GM19372 (cell line): Measurements from ENCODE around the gene SEPTIN2.
"Not testable (repeated sequence)": the region's sequence is repeated elsewhere in the genome, so short reads cannot be mapped to it uniquely, and the experiment has no call there.

ENCODE experiments used
- ATAC-seq: cut with Tn5 transposase; IDR thresholded peaks from one replicate; pipeline ENCODE4 v1.9.1; 2021; ENCODE audit warnings: mild to moderate bottlenecking, low read depth, moderate library complexity; ENCODE audit not compliant: unreplicated experiment

Gene SEPTIN2

DNA sequence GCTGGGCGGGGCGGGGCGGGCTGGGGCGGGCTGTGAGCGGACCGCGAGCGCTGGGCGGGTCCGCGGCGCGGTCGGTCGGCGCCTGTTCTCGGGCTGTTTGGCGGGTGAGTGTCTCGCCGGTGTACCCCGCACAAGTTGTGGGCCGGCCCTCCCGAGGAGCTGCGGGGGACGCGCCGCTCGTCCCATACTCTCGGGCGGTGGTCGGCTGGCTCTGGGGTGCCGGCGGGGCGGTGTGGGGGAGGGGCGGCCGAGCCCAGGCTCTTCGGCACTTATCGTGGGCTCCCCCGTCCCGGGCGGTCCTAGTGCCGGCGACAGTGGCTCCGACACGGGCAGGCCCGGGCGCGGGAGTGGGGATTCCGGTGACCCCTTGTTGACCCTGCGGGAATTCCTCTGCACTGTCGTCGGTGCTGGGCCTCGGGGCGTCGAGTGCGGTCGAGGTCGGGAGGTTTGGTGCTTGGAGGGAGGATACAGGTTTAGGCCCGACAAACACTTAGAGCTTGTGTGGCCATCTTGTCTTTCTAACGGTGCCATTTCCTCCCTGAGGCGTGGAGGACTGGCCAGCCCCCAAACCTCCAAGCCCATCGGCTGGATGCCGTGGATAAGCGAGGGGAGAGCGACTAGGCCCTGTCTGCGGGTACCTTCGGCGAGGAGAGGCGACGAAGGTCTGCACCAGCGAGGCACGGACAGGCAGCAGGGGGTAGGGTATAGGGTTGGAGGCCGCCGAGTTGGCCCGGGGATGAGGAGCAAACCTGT lies at the start of gene SEPTIN2:
Gene SEPTIN2, plus strand, starts transcription at position 47 of the 753 bp plus-strand sequence. CDS start 8,308 bp downstream, outside the sequence.
- ATAC-seq, result peak; percentile 37

DNA sequence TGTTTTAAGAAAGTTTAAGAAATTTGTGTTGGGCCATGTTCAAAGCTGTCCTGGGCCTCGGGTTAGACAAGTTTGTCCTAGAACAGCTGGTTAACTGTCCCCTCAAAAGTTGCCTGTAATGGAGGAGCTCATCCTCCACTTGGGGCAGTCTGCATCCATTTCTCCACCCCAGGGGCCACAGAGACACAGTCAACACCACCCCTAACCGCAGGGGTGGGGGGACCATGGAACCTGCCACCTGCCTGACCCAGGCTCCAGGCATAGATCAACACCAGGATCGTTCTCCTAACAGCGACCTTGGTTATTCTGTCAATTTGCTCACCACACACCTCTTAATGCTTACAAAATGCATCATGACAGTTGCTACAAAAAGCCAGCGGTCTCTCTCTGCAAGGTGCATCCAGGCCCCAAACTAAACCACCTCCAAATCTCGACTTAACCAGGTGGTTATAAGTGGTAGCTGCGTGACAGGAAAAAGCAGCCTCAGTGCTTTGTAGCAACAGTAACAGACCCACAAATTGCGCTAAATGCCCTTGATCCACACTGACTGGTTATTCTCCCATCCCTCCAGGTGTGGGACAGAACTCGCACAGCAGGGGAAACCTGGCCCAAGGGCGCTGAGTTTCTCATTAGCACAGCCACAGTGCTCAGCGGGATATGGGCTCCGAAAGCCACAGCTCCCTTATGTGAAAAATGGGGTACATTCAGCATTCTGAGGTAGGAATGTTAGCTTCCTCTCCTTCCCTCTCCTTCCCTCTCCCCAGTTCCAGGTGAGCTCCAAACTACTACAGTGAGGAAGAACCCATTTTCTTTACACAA lies 48.3 kb upstream of the SEPTIN2 start:
- no peak for ATAC-seq

GRCh38 chr2:241268306-241268705 lies 47.4 kb upstream of the SEPTIN2 start:
- no peak for ATAC-seq

DNA sequence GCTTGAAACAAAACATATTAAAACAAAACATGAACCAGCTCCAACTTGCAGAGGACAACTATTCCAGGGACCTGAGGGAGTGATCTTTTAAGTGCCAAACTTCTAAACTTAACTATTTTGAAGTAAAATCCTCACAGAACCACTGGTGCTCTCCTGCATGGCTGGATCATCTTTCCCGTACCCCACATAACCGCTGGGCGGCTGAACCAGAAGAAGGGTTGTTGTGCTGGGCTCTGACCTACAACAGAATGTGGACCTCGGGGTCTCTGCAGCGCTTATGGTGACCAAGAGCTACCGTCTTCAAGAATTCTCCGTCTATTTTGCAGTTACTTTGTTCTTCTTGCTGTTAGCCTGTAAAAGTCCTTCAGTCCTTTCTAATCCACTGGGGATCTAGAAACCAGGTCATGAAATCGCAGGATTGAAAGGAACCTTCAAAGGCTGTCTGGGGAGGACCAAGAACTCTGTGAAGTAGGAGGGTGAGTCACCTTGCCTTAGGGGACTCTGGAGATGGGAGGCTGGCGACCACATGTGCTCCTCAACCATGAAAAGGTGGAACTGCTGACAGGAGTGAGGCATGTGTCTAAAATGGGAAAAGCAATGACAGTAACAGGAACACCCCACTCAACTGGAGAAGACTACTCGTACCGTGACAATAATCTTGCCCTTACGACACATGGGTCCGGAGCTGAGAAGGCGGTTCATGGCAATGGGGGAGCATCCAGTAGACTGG lies 46.8 kb upstream of the SEPTIN2 start:
- no peak for ATAC-seq

- no peak for ATAC-seq
Measured at GRCh38 chr2:241269707-241270520, 45.8 kb upstream of the SEPTIN2 start.

- no peak for ATAC-seq
Measured at GRCh38 chr2:241270531-241270930, 45.2 kb upstream of the SEPTIN2 start.

DNA sequence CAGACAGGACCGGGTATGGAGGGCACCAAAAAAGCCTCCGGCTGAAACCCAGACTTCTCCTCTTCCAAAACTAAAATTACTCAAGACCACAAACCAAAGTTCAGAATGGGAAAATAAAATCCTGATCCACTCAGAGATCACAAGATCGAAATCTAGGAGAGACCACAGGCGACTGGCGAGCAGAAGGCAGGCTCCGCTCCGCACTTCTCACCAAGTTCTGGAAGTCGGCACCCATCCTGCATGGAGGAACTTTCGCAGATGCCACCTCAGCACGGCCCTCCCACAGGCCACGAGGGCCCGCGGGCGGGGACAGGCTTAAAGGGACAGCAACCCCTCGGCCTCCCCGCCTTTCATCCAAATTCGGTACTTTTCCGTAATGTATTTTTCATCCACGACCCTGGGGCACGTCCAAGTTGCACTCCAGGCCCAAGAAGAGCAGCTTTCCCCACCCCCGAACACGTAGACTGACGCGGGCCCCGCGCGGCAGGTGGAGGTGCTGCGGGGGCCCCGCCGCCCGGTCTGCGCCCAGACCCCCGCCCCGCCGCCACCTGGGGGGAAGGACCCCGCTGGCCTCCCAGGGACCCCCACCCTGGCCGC lies 43.9 kb upstream of the SEPTIN2 start:
- ATAC-seq, result peak; percentile 46

- ATAC-seq, result peak; percentile 58
Measured at GRCh38 chr2:241272303-241273209, 43.2 kb upstream of the SEPTIN2 start.

DNA sequence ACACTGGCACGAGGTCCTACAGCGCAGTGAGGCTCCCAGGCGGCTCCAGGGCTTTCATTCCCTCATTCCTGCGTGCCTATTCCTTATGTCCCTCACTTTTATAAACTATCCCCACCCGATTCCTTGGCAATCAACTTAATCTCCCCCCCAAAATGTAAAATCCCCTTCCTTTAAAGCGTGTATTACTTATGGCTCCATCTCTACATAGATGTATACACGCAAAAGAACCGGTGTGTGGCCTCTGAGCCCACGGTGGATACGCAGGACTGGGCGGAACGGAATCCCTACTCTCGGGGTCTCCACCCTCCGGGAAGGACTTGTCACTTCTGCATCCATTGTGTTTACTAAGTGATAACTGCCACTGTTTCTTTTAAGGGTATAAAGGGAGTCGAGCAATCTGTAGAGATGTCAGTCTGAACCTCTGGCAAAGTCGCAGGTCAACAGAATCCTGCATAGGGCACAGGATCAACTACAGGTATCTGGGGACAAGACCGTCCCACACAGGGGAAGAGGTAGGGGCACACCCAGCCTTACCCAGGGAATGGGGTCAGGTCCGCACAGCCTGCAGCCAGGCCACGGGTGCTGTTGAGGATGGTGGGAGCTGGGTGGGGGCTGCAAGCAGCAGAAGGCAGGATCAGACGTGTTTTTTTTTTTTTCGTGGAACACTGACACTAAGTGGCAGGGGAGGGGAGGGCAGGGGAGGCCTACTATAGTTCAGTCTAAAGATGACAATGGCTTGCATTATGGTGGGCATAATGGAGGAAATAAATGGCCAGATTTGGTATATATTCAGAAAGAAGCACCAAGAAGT lies 42.3 kb upstream of the SEPTIN2 start:
- no peak for ATAC-seq

DNA sequence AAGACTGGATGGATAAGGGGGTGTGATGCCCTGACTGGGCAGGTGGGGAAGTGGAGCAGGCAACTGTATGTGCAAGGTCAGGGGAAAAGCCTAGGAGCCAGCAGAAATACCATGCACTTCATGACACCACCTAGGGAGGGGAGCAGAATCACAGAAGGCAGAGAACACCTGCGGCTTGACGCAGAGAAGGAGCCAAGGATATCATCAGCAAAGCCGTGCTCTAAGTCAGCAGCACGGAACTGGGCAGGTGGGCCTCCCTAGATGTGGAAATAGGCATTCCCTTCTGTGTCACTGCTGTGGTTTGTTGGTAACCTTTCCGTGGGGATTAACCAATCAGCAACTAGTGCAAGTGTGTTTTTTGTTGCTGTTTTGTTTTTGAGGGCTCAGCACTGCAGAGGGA lies 41.6 kb upstream of the SEPTIN2 start:
- no peak for ATAC-seq

- no peak for ATAC-seq
Measured at GRCh38 chr2:241275504-241275903, 40.2 kb upstream of the SEPTIN2 start.

DNA sequence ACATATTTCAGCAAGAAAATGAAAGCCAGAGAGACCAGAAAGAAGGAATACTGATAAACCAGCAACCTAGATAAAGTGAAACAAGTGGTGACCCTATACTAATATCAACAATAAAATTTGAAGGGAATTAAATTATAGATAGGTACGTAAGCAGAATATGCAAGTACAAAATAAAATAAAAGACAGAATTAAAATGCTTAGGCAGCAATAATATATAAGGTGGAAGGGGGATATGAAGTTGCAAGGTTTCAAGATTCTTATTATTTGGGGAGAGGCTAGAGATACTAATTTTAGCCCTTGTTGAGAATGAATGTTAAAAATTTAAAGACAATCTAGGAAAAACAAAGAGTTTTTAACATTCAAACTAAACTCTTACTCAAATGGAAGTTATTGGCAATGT lies 39.8 kb upstream of the SEPTIN2 start:
- no peak for ATAC-seq

- not testable (repeated sequence) for ATAC-seq
Measured at GRCh38 chr2:241278306-241278705, 37.4 kb upstream of the SEPTIN2 start.

- no peak for ATAC-seq
Measured at GRCh38 chr2:241279413-241279812, 36.3 kb upstream of the SEPTIN2 start.

GRCh38 chr2:241279828-241280227 lies 35.9 kb upstream of the SEPTIN2 start:
- ATAC-seq, result no peak

GRCh38 chr2:241280291-241280690 lies 35.4 kb upstream of the SEPTIN2 start:
- no peak for ATAC-seq

DNA sequence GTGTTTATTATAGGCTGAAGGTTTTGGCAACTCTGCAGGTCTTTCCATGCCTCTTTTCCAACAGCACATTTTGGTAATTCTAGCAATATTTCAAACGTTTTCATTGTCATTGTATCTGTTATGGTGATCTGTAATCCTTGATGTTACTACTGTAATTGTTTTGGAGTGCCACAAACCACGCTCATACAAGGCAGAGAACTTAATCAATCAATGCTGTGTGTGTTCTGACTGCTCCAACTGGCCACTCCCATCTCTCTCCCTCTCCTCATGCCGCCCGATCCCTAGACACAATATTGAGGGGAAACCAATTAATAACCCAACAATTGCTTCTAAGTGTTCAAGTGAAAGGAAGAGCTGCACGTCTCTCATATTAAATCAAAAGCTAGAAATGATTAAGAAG lies 33.2 kb upstream of the SEPTIN2 start:
- no peak for ATAC-seq

GRCh38 chr2:241285596-241285995 lies 30.1 kb upstream of the SEPTIN2 start:
- ATAC-seq, result no peak
